ENCODE measurements around the gene PRR13.
"Not testable (repeated sequence)": the region's sequence is repeated elsewhere in the genome, so short reads cannot be mapped to it uniquely, and the experiment has no call there.

PRR13 gene

DNA sequence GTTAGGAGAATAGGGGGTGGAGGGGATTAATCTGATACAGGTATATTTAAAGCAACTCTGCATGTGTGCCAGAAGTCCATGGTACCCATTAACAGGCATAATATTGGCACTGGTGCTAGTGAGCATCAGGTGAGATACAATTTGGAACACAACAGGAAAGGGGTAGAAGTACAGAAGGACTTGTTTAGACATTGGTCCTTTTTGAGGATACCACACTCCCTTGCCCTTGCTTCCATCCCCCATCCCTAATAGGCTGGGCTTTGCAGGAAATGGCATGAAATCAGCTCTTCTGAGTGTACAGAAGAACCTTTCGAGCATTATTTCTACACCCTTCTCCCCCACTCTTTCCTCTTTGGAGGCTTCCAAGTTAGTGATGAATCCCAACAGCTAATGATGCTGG lies 26.7 kb downstream of the PRR13 start:
- no peak for DNase-seq (ENCODE audit: low read depth, low spot score)

DNA sequence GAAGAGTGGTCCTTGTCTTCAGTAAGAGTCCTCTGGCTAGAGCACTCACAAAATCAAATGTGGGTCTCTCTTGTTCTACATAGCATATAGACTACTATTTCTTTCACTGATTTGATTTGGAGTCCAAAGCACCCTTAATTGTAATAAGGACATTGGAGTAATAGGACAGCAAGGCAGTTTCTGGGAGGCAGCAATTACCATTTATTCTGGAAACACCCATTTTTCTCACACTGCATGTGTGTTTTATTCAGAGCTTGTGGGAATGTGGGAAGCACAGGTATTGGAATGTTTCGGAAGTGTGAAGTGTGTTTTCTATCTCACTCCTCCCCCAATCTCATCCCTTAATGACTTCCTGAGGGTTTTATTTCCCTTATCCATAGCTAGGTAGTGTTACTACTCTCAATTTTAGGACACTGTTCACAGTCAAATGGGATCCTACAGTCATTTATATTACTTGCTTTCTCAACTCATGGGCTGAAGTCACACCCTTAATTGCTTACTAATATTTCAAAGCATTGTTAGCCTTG lies 30.6 kb downstream of the PRR13 start:
- no peak for DNase-seq (ENCODE audit: low read depth, low spot score)

DNA sequence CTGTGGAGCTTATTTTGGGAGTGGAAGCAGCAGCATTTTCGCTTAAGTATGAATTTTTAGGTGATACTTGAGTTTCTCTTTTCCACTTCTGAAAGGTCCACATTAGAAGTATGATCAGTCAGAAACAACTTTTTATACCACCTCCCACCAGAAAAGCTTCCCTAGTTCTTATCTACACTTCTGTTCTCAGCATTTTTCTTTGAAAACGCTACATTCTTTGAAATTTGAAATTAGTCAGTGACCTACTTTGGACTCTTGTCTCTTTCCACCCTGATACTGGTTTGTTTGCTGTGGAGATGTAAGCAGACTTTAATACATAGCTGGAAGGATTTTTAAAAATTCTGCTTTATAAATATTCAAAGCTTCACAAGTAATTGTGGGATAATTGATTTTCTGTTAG lies 32.5 kb downstream of the PRR13 start:
- DNase-seq (ENCODE audit: low read depth, low spot score), result no peak

DNA sequence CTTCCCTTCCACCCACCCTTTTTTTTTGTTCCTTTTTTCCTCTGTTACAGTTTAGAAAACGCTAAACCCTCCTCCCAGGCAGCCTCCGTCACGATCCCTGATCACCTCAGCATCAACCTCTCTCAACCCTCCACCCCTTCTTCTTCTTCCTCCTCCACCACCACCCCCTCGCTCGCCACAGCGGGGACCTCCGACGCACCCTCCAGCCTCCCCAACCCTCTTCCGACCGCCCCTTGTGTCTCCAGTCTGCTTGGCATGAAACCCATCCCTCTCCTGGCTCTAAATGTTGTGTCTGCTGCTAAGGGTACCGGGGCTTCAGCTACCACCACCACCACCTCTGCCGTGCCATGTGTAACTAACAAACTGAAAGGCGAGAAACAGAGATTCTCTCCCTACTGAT lies 33.3 kb downstream of the PRR13 start:
- no peak for DNase-seq (ENCODE audit: low read depth, low spot score)

DNA sequence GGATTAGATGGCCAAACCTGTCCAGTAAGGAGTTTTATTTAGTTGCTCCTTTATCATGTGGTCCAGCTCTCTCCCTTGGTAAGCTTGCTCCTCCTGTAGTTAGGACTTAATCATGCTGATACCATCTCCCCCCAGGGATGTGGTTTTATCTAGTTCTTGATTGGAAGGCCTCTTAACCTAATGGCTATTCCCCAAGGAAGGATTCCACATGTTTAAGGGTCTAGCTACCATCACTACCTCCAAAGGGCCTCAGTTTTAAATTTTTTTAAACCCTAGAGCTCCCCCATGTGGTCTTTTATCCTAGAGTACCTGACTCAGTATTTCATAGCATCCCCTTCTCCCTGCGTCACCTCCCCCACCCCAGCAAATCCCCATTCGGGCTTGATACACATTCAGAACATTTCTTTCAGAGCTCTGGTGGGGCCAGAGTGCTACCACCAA lies 35.3 kb downstream of the PRR13 start:
- peak; percentile 54 for DNase-seq (ENCODE audit: low read depth, low spot score)

DNA sequence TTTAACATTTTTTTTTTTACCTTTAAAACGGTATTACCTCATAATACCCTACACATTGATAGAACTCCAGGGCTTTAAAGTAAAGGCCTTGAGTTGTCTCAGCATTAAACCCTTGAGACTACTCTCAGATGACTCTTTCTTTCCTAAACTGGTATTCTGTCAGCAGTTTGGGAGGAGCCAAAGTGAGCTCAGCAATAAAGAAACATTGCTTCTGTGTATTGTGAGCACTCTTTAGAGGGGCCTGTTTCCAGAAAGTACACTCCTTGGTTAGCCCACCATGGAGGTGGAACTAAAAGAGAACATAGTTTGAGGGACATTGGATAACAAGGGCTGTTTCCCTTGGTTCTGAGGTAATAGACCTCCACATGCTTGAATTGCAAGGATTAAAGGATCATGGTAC lies 37.3 kb downstream of the PRR13 start:
- no peak for DNase-seq (ENCODE audit: low read depth, low spot score)

DNA sequence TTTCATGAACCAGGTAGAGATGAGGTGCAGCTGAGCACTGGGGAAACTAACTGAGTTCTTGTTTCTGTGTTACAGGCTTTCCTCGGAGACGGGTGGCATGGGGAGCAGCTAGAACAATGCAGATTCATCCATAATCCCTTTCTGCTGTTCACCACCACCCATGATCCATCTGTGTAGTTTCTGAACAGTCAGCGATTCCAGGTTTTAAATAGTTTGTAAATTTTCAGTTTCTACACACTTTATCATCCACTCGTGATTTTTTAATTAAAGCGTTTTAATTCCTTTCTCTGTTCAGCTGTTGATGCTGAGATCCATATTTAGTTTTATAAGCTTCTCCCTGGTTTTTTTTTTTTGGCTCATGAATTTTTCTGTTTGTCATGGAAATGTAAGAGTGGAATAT lies 37.8 kb downstream of the PRR13 start:
- DNase-seq (ENCODE audit: low read depth, low spot score), result no peak

DNA sequence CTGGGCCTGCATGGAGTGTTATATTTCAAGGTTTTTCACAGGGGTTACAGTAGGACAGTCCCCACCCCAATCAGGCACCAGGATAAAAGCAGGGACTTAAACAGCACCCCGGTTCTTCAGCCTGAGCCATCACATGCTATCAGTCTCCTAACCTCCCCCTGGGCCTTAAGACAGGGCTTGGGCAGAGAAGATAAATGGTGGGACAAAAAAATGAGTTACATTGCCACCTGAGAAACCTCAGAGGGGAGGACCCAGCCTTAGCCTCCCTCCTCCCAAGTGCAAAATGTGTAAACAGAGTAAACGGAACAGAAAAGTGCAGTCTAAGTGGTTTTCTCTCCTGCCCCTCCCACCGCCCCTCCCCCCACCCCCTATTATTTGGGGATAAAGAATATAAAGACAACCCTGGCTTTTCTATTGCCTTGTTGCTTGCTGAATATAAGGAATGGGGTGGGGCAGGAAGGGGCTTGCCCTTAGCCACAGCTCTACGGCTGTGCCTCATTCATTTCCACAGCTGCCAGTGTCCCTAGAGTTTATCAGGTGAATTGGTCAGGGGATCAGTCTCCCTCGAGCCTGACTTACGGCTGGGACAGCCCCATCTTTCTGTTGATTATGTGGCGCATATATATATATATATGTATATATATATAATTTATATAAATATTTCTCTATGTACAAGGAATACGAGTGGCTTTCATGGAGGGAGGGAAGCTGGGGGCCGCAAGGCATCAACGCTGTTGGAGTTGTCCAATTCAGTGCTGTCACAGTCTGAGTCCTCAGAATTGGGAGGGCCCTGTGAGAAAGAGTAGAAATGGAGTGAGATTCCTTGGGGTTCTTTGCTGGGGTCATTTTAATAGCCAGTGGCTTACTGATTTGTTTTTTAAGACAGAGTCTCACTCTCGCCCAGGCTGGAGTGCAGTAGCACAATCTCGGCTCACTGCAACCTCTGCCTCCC lies 39.2 kb downstream of the PRR13 start:
- DNase-seq (ENCODE audit: low read depth, low spot score), result no peak

DNA sequence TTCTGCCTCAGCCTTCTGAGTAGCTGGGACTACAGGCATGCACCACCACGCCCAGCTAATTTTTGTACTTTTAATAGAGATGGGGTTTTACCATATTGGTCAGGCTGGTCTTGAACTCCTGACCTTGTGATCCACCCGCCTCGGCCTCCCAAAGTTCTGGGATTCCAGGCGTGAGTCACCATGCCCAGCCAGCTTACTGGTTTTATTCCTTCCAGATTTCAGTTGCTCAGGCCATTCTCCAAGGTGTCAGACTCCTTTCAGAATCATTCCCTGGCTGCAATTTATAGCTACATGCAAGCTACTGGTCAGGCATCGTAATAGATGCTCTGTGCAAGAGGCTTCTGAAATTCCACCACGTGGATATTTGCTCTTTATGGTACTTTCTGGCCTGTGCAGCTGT lies 39.9 kb downstream of the PRR13 start:
- not testable (repeated sequence) for DNase-seq (ENCODE audit: low read depth, low spot score)

DNA sequence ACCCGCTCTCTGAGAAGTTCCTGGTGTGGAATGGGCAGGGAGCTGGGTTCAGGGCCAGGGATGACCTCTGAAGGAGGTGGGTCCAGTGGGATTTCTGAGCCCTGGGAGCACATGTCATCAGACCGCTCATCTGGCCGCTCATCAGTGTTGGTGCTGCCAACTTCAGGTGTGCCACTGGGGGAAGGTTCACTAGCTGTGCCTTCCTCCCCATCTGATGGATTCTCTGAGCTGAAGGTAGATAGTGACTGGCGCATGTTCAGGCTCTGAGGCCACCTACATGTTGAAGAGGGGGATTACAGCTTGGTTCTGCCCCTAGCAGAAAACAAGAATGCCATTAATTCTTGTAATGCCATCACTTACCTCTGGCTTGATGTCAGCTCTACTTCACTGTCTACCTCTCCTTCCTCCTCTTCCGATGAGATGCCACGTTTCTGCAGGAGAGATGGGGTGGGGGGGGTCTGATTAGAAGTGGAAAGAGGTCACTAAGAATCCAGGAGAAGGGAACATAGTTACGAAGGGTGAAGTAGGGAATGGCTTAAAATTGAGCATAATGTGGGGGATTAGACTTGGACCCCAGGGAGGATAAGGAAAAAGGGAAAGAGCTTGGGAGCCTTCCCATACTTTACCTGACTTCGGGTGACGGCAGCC lies 40.5 kb downstream of the PRR13 start:
- peak; percentile 61 for DNase-seq (ENCODE audit: low read depth, low spot score)

DNA sequence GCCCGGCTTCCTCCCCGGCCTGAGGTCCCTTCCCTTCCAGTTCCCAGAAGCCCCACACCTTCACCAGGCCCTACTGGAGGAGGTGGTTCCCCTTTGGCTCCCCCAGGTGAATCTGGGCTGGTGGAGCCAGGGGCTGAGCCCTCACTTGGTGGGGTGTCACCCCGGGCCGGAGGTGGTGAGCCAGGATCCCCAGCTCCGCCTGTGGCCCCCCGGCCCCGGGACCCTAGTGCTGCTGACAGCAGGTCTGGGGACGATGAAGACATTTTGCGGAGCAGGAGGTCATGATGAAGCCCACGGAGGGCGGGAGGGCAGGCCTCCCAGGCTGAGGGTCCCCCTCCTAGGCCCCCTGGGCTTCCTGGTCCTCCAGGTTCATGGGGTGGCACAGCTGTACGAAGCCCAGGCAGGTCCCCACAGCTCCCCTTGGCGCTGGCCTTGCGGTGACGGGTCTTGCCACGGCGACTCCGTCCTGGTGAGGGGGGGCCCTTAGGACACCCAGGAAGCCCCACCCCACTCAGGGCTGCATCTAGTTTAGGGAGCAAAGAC lies 41.2 kb downstream of the PRR13 start:
- DNase-seq (ENCODE audit: low read depth, low spot score), result no peak

DNA sequence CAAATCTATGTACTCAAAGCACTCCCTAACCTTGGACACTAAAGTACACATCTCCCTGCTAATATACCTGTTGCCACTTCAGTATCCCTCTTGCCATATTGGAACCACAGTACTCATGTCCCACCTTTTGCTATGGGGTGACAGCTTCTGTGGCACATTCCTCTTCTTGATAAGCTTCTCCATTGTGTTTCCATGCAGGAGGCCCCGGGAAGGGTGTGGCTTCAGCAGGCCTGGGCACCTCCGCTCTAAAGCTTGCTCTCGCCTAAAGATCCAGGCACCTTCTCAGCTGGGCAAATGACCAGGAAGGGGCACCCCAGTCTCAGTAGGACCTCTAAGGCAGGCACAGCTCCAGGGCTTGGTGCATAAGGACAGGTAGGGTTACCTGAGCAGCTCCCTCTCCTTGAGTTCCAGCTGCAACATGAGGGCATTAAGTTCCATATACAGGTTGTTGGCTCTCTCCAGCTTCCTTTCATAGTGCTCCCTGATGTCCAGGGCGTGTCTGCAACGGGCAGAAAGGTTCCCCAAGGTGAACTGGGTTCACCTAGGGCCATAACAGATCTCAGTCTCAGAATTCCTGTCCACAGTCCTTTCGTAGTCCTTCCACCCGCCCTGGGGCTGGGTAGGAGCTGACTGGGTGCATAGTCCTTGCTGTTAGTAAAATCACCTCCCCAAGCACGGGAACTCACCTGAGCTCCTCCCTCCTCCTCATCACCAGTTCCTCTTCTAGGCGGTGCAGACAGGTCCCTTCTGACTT lies 41.9 kb downstream of the PRR13 start:
- peak; percentile 32 for DNase-seq (ENCODE audit: low read depth, low spot score)

DNA sequence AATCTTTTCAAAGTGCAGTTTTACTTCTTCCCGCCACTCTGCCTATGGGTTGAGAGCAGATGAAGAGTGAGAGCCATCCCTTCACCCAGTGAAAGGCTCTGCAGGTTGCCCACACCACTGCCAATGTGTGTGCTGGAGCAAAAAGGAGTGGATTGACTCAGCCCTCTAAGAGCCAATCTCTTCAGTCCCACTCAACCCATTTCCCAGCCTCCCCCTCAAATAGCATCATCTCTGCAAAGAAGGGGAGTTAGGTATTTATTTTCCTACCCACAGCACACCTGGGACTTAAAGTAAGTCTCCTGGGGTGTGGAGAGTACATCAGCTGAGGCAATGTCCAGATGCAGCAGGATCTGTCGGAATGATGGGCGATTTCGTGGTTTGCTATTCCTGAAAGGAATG lies 42.4 kb downstream of the PRR13 start:
- no peak for DNase-seq (ENCODE audit: low read depth, low spot score)

DNA sequence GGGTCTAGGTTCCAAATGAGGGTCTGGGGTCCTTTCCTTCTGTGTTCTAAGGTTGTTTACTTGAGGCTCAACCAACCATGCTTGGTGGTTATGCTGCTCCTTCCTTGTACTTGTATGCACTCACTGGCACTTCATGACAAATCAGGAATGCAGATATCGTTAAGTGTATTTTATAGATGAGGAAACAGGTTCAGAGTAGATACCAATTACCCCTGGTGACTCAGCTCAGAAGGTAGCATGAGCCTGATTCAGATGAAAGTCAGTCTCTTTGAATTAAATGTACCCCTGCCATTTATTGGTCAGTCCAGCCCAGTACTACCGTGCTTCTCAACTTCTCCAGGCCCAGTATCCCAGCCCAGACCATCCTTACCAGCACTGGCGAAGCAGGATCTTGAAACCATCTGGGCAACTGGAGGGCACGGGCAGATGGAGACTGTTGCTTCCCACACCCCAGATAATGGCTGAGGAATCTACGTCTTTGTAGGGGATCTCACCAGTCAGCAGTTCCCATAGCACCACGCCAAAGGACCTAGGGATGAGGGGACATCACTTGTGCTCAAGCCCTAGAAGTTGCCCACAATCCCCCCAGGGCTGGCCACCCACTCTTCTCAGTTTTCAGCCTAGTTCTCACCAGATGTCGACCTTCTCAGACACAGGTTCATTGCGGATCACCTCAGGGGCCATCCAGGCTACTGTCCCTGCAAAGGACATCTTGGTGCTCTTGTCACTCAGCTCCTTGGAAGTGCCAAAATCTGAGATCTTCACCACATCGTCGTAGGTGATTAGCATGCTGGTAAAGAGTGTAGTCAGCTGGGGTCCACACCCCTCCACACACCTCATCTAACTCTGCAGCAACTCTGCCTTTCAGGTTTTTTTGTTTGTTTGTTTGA lies 43.4 kb downstream of the PRR13 start:
- DNase-seq (ENCODE audit: low read depth, low spot score), result no peak

DNA sequence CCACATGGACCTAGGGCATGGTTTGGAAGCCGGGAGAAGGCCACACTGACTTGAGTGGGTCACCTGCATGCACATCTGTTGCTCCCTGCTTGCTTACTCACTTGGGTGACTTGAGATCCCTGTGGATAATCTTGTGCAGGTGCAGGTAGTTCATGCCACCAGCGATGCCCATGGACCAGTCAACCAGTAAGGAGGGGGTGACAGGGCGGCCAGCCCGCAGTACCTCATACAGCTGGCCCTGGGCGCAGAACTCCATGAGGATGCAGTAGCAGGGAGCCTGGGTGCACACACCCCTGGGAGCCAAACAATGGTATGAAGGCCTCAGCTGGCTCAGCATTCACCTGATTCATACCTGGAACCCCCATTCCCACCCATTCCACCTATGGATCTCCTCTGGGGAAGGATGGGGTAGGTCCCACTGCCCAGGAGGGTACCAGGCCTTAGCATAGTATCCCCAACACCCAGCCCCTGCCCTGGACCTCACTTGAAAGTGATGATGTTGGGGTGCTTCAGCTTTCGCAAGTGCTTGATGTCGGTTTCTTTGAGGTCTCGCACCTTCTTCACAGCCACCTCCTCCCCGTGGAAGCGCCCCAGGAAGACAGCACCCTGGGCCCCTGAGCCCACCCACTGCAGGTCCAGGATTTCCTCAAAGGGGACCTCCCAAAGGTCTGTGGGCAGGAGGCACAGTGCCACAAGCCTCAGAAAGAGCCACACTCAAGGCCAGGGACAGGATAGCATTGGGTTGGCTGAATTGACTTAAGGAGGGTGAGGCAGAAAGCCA lies 44.6 kb downstream of the PRR13 start:
- no peak for DNase-seq (ENCODE audit: low read depth, low spot score)

DNA sequence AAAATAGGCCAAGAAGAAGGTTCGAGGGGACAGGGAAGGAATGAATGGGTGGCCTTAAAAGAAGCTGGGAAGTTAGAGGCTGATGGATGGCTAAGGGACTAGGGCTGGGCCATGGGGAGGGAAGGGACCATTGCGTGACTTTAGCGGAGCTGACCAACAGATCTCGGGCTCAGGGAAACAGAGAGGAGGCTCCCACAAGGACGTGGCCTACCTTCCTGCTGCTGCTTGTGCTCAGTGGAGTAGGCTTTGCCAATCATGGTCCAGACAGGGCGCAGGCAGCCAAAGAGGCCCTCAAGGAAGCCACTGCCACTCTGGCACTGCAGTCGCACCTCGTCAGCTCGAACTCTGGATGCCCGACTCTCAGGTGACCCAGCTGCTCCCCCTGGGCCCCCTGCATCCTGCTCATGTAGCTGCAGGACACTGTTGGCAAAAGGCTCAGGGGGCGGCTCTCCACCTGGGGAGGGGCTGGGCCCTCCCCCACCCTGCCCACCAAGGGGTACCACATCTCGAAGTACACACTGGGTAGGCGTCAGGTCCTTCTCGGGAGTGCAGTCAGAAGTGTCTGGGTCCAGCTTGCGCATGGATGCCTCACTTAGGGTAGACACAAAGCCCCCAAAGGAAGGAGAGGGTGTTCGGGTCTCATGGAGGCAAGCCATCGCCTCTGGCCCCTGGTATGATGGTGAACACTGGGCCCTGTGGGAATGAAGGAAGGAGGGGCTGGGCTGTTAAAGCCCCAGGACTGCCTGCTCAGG lies 45.4 kb downstream of the PRR13 start:
- DNase-seq (ENCODE audit: low read depth, low spot score), result no peak

DNA sequence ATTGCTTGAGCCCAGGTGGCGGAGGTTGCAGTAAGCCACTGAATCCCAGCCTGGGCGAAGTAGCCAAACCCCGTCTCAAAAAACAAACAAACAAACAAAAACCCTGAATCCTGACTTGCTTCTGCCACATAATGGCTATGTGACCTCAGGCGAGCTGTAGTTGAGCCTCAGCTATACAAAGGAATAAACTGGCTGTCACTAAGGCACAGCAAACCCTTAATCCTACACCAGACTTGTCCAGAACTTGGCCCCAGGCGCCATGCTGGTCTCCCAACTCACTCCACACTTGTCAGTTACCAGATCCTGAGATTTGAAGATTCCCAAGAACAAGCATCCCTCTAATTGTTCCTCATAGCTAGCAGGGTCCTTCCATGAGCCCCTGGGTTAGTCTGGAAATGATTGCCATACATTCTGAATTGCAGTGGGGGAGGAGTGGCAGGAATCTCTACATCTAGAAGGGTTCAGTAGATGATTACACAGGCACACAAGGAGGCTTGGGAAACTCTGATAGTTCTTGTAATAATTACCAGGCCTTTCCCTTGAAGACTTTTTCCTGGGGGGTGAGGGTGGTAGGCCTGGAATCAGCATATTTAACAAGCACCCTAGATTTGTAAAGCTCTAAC lies 47.8 kb downstream of the PRR13 start:
- DNase-seq (ENCODE audit: low read depth, low spot score), result peak; percentile 83

DNA sequence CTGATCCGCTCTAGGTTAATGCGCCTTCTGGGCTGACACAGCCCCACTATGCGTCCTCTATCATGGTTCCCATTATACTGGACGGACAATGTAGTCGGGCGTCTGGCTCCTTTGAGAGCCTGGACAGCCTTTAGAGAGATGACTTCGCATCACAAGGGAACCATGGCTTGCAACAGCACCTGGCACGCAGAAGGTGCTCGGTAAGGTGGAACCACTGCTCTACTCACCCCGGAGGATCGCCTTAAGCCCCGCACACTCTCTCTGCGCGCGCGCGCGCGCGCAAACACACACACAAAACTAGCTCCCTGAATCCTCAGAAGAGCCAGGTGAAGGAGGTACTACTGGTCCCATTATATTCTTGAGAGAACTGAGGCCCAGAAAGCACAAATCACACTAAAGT lies 50.7 kb downstream of the PRR13 start:
- DNase-seq (ENCODE audit: low read depth, low spot score), result peak; percentile 67

Data from ELF-1 (cell line).